BE2C (cell line): ENCODE results near the gene DDIT4L.
"Not testable (repeated sequence)": the region's sequence is repeated elsewhere in the genome, so short reads cannot be mapped to it uniquely, and the experiment has no call there.

ENCODE experiments used
- DNase-seq: peaks from one replicate; pipeline ENCODE4 v3.0.0-alpha.2; 2020
- H3K27me3 ChIP-seq: fragments of 250-450 bp; sonication (Bioruptor Pico); 2 replicates; pipeline ENCODE4 v1.5.1; 2020; ENCODE audit warnings: mild to moderate bottlenecking
- H3K36me3 ChIP-seq: fragments of 250-450 bp; sonication (Bioruptor Pico); 2 replicates; pipeline ENCODE4 v1.5.1; 2020; ENCODE audit warnings: mild to moderate bottlenecking
- H3K4me1 ChIP-seq: fragments of 250-450 bp; sonication (Bioruptor Pico); 2 replicates; pipeline ENCODE4 v1.5.1; 2020
- H3K4me3 ChIP-seq: 2 replicates; pipeline ENCODE4 v1.5.1; 2011; ENCODE audit warnings: low read depth, low read length
- H3K9me3 ChIP-seq: fragments of 250-450 bp; sonication (Bioruptor Pico); 2 replicates; pipeline ENCODE4 v1.5.1; 2020
- TF ChIP-seq, protein P1 (sequence below): IDR thresholded peaks from 2 replicates; pipeline ENCODE4 v1.5.1; 2012; ENCODE audit warnings: mild to moderate bottlenecking, low read depth, low read length

Gene DDIT4L

DNA sequence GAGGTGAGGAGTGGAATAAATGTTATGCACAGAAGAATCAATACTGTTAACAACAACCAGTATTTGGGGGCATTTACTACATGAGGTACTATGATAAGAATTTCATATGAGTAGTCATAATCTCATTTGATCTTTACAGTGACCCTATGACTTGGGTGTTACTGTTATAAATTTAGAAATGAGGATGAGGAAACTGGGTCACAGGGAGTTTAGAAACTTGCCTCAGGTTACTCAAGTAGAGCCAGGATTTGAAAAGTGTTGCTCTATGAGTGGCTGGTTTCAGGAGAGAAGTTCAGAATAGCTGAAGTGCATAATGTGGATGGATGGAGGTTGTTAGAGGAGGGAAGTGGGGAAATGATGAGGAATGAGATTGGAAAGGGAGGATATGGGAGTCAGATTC lies 16.6 kb upstream of the DDIT4L start:
- TF ChIP-seq, protein P1, sequence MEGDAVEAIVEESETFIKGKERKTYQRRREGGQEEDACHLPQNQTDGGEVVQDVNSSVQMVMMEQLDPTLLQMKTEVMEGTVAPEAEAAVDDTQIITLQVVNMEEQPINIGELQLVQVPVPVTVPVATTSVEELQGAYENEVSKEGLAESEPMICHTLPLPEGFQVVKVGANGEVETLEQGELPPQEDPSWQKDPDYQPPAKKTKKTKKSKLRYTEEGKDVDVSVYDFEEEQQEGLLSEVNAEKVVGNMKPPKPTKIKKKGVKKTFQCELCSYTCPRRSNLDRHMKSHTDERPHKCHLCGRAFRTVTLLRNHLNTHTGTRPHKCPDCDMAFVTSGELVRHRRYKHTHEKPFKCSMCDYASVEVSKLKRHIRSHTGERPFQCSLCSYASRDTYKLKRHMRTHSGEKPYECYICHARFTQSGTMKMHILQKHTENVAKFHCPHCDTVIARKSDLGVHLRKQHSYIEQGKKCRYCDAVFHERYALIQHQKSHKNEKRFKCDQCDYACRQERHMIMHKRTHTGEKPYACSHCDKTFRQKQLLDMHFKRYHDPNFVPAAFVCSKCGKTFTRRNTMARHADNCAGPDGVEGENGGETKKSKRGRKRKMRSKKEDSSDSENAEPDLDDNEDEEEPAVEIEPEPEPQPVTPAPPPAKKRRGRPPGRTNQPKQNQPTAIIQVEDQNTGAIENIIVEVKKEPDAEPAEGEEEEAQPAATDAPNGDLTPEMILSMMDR, result no peak
- Histone ChIP-seq H3K27me3 (no peaks in the 10 kb centered on the region), H3K4me1 (no peaks in the 10 kb centered on the region; the same call in none of the 2 replicates), H3K36me3 (no peaks in the 10 kb centered on the region), H3K4me3 (no peak overlapping the region), H3K9me3 (no peaks in the 10 kb centered on the region)
- no peak for DNase-seq

DNA sequence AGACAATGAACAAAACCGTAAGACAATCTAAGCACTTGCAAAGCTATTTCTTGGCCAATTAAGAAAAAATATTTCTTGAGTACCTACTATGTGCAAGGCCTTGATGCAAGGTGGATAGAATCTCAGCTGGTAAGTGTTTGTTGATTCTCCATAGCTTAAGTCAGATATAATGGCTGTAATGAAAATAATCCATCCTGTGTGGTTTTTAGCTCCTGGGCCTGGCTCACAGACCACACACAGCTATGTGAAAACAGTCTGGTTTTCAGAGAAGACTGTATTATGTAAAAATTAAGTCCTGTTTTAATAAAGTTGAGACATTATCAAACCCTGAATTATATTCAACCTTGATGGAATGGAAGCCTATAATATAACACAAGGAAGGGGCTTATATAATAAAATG lies 7.8 kb upstream of the DDIT4L start:
- no peak for DNase-seq
- Histone ChIP-seq H3K4me3 (no peak overlapping the region), H3K27me3 (no peaks in the 10 kb centered on the region), H3K4me1 (no peaks in the 10 kb centered on the region), H3K9me3 (no peaks in the 10 kb centered on the region), H3K36me3 (no peaks in the 10 kb centered on the region)
- TF ChIP-seq, protein P1, result no peak

DNA sequence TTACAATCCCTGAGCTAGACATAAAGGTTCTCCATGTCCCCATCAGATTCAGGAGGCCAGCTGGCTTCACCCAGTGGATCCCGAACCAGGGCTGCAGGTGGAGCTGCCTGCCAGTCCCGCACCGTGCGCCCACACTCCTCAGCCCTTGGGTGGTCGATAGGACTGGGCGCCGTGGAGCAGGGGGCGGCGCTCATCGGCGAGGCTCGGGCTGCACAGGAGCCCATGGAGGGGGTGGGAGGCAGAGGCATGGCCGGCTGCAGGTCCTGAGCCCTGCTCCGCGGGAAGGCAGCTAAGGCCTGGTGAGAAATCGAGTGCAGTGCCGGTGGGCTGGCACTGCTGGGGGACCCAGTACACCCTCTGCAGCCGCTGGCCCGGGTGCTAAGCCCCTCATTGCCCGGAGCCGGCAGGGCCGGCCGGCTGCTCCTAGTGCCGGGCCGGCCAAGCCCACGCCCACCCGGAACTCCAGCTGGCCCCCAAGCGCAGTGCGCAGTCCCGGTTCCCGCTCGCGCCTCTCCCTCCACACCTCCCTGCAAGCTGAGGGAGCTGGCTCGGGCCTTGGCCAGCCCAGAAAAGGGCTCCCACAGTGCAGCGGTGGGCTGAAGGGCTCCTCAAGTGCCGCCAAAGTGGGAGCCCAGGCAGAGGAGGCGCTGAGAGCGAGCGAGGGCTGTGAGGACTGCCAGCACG lies 6.3 kb upstream of the DDIT4L start:
- H3K36me3 ChIP-seq, H3K27me3 ChIP-seq, H3K9me3 ChIP-seq, H3K4me3 ChIP-seq, H3K4me1 ChIP-seq, DNase-seq: not testable (repeated sequence)

DNA sequence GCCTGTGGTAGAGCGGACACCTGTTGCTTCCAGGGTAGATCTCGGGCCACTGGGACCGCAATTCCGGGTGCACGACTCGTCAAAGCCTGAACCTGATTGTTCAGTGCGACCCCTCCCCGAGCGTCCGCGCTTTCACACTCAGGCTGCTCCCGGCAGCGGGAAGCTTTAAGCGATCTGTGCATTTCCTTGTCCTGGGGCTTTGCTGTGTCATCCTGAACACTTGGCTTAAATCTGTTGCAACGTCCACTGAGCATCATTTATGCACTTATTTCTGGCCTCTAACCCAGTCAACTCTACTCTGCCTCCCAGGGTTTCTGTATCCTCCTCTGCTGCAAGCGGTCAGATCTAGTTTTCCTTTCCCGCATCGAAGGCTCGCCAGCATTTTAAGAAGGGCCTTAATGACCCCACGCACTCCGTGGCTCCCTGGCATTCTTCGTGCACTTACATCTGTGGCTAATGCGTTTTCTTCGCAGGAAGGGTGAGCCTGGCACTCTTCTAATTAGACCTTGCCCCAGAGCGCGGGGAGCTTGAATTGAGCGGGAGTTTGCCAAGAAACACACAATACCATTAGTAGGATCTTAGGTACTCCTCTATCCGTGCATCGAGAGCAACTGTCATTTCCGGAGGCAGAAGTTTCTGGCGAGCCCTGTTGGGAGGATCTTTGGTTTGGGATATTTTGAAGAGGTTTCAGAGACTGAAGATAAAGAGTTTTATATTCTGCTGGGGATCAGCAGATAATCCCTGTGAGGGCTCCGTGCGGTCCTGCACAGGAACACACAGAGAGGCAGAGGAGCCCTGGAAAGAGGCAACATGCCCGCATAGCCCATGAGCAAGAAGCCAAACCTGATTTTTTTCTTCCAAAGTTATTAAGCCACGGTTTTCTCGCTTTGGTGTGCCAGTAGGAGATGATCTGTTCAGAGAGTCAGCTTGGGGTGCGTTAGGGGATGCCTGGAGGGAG lies 654 bp upstream of the DDIT4L start:
- H3K36me3 ChIP-seq, result no peaks in the 10 kb centered on the region
- TF ChIP-seq, protein P1, result no peak
- H3K4me3 ChIP-seq, result no peak overlapping the region; the same call in 1 of the 2 replicates
- DNase-seq, result no peak
- no peaks in the 10 kb centered on the region for H3K4me1 ChIP-seq
- H3K27me3 ChIP-seq, result no peaks in the 10 kb centered on the region
- no peaks in the 10 kb centered on the region for H3K9me3 ChIP-seq

DNA sequence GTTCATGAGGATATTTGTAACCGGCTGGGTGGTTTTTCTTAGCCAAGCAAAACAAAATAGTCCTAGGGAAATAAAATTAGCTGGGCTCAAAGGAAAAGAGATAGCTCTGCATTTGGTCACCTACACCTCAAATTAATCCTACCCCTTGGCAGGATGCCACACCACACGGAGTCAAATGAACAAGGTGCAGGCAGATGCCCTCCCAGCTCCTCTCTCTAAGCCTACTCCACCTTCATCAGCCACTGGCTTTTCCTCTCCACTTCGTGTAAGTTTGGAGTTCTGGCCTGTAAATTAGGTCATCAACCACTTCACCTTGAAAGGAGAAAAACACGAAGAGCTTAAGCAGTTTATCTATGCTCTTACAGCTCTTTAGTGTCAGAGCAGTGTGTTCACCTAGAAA lies 1.4 kb downstream of the DDIT4L start:
- TF ChIP-seq, protein P1, result no peak
- Histone ChIP-seq H3K4me3 (no peak overlapping the region), H3K4me1 (no peaks in the 10 kb centered on the region), H3K27me3 (no peaks in the 10 kb centered on the region), H3K36me3 (no peaks in the 10 kb centered on the region), H3K9me3 (no peaks in the 10 kb centered on the region)
- no peak for DNase-seq

DNA sequence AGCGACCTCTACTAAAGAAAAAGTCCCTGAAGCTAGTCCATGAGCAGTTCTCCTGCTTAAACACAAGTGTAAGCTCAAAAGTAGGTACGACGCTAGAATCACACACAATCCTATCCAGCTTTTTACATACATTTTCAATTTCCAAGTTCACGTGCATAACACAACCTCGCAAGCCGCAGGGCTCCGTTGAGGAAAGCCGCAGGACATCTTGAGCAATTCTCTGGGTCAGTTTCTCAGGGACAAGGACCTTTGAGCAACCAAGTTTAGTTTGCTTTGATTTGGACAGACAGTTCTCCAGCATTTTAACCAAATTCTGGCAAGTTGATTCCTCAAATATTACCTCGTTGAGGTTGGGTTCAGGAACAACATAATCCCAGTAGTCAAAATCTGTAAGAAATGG lies 2.5 kb downstream of the DDIT4L start:
- H3K4me3 ChIP-seq, result no peak overlapping the region
- H3K4me1 ChIP-seq, result no peaks in the 10 kb centered on the region
- H3K9me3 ChIP-seq, result no peaks in the 10 kb centered on the region
- TF ChIP-seq, protein P1, result no peak
- H3K27me3 ChIP-seq, result no peaks in the 10 kb centered on the region
- no peaks in the 10 kb centered on the region for H3K36me3 ChIP-seq
- no peak for DNase-seq
